OCI-LY7 (cell line): ENCODE results near the gene TJP3. TPM values are rescaled to one million over a fixed set of nuclear protein-coding genes. Genes with fewer than 3 reads are reported as not detected.

Experiments used
- BruUV-seq: library from RNA; stranded (reverse); fragments of 400-500 nt; replicated peaks from 2 replicates; lab custom pipeline; 2021; lab: Mats Ljungman, UMichigan
- CTCF ChIA-PET: fragments of 300-600 bp; sonication (Branson Sonifier 250); formaldehyde crosslinking; loops from one replicate; lab custom pipeline; 2022; ENCODE audit warnings: antibody characterized with exemption; ENCODE audit not compliant: unreplicated experiment; lab: Charles Lee
- POLR2A ChIA-PET: fragments of 300-600 bp; sonication (Branson Sonifier 250); formaldehyde crosslinking; loops from one replicate; lab custom pipeline; 2022; ENCODE audit warnings: antibody characterized with exemption; lab: Charles Lee
- DNase-seq: peaks from one replicate; pipeline ENCODE4 v3.0.0-alpha.2; 2015; ENCODE audit warnings: low spot score
- H2AFZ ChIP-seq: fragments of 200-600 bp; sonication (generic), shearing (Covaris generic); 2 replicates; pipeline ENCODE4 v1.6.1; 2014; ENCODE audit warnings: mild to moderate bottlenecking, antibody characterized with exemption, low read length, moderate library complexity
- H3K27ac ChIP-seq: fragments of 200-600 bp; sonication (generic); 2 replicates; pipeline ENCODE4 v1.5.1; 2014; ENCODE audit warnings: mixed run types, low read depth, mild to moderate bottlenecking, moderate library complexity, low read length, inconsistent platforms; ENCODE audit not compliant: poor library complexity, severe bottlenecking
- H3K36me3 ChIP-seq: fragments of 200-600 bp; sonication (generic); 2 replicates; pipeline ENCODE4 v1.6.1; 2014; ENCODE audit warnings: mild to moderate bottlenecking, antibody characterized with exemption, low read length, moderate library complexity, mixed read lengths; ENCODE audit not compliant: insufficient read depth
- H3K4me1 ChIP-seq: fragments of 200-600 bp; sonication (generic); 2 replicates; pipeline ENCODE4 v1.5.1; 2014; ENCODE audit warnings: mild to moderate bottlenecking, low read length; ENCODE audit not compliant: insufficient read depth, poor library complexity, severe bottlenecking
- H3K4me2 ChIP-seq: fragments of 200-600 bp; sonication (generic); 2 replicates; pipeline ENCODE4 v1.6.1; 2014; ENCODE audit warnings: mild to moderate bottlenecking, low read length
- H3K4me3 ChIP-seq: fragments of 200-600 bp; sonication (generic); 2 replicates; pipeline ENCODE4 v1.5.1; 2014; ENCODE audit warnings: mild to moderate bottlenecking, low read depth, low read length; ENCODE audit not compliant: poor library complexity, severe bottlenecking
- H3K79me2 ChIP-seq: fragments of 200-600 bp; sonication (generic); 2 replicates; pipeline ENCODE4 v1.6.1; 2016; ENCODE audit warnings: low read depth, mild to moderate bottlenecking, low read length, moderate library complexity, mixed read lengths; ENCODE audit not compliant: insufficient read depth
- H3K9me2 ChIP-seq: fragments of 200-600 bp; sonication (generic); 2 replicates; pipeline ENCODE4 v1.6.1; 2016; ENCODE audit warnings: mild to moderate bottlenecking, low read length, mixed read lengths; ENCODE audit not compliant: insufficient read depth
- H3K9me3 ChIP-seq: fragments of 200-600 bp; sonication (generic); 2 replicates; pipeline ENCODE4 v1.6.1; 2014; ENCODE audit warnings: mild to moderate bottlenecking, mixed run types, low read length, mixed read lengths
- H4K20me1 ChIP-seq: fragments of 200-600 bp; sonication (generic); 2 replicates; pipeline ENCODE4 v1.6.1; 2014; ENCODE audit warnings: mild to moderate bottlenecking, antibody characterized with exemption, low read length, moderate library complexity, mixed read lengths; ENCODE audit not compliant: insufficient read depth
- EZH2phosphoT487 ChIP-seq: fragments of 200-600 bp; sonication (generic); IDR thresholded peaks from 2 replicates; pipeline ENCODE4 v1.6.1; 2018; ENCODE audit warnings: low read depth, borderline replicate concordance, mild to moderate bottlenecking, mixed run types, antibody characterized with exemption, low read length, moderate library complexity, mixed read lengths
- intact Hi-C: fragments of 100-400 bp; cut with micrococcal nuclease; formaldehyde crosslinking; loops from one replicate; pipeline ENCODE4 v1.10.0; 2022; ENCODE audit not compliant: unreplicated experiment
- total RNA-seq, 2 experiments: library from RNA; depleted of rRNA in 1 of 2; stranded (reverse); fragments of >200 nt in 1 of 2; shearing (Covaris generic) in 1 of 2; gene quantifications; 2 replicates each; pipeline ENCODE4 v1.2.3, GENCODE V29; 2014 to 2022
- TF ChIP-seq, protein P1 (sequence below): fragments of 200-600 bp; sonication (generic); conservative IDR thresholded peaks from 2 replicates; pipeline ENCODE4 v1.5.1; 2014; ENCODE audit warnings: mild to moderate bottlenecking, antibody characterized with exemption, low read length, moderate library complexity, mixed read lengths

TJP3 gene
- total RNA-seq, 2 experiments from 2014 or later, result 0.69 to 1.8 TPM

GRCh38 chr19:3766520-3766919 is 58.3 kb downstream of the TJP3 start:
- POLR2A ChIA-PET, result interaction anchor here (0.6 kb wide), 1 partner anchor 114 kb away, joined by 5 read pairs; no protein-coding TSS in a partner anchor
- Histone ChIP-seq H3K36me3 (peaks cover 22% of the 10 kb centered on the region), H2AFZ (no peak overlapping the region), H3K4me3 (no peak overlapping the region), H4K20me1 (no peaks in the 10 kb centered on the region), H3K4me1 (peaks cover 9% of the 10 kb centered on the region), H3K9me2 (no peaks in the 10 kb centered on the region), H3K9me3 (no peaks in the 10 kb centered on the region), H3K27ac (no peak overlapping the region), H3K79me2 (peaks cover 7% of the 10 kb centered on the region), H3K4me2 (no peak overlapping the region)
- CTCF ChIA-PET, result no interaction called here
- intact Hi-C loops, result no loop called here
- BruUV-seq, result no TSS peak
- DNase-seq, result no peak
- TF ChIP-seq EZH2phosphoT487, result no peak
- TF ChIP-seq, protein P1, sequence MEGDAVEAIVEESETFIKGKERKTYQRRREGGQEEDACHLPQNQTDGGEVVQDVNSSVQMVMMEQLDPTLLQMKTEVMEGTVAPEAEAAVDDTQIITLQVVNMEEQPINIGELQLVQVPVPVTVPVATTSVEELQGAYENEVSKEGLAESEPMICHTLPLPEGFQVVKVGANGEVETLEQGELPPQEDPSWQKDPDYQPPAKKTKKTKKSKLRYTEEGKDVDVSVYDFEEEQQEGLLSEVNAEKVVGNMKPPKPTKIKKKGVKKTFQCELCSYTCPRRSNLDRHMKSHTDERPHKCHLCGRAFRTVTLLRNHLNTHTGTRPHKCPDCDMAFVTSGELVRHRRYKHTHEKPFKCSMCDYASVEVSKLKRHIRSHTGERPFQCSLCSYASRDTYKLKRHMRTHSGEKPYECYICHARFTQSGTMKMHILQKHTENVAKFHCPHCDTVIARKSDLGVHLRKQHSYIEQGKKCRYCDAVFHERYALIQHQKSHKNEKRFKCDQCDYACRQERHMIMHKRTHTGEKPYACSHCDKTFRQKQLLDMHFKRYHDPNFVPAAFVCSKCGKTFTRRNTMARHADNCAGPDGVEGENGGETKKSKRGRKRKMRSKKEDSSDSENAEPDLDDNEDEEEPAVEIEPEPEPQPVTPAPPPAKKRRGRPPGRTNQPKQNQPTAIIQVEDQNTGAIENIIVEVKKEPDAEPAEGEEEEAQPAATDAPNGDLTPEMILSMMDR, result no peak

DNA sequence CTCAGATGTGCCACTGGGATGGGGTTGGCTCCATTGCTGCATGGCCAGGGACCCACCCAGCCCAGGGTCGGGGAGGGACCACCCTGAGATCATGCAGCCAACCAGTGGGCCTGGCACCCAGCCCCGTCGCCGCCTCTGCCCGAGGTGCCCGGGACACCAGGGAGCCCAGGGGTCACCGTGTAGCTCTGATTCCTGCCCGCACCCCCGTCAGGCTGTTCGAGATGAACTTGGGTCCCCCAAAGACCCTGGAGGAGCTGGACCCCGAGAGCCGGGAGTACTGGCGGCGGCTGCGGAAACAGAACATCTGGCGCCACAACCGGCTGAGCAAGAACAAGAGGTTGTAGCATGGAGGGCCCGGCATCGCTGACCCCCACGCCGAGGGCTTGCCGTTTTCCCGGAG is 58.9 kb downstream of the TJP3 start:
- Histone ChIP-seq H3K4me3 (no peak overlapping the region), H3K9me2 (no peaks in the 10 kb centered on the region), H4K20me1 (no peaks in the 10 kb centered on the region), H3K4me1 (peaks cover 5% of the 10 kb centered on the region), H3K9me3 (no peaks in the 10 kb centered on the region), H2AFZ (no peak overlapping the region), H3K79me2 (peaks cover 7% of the 10 kb centered on the region), H3K36me3 (peaks cover 22% of the 10 kb centered on the region), H3K27ac (no peak overlapping the region), H3K4me2 (no peak overlapping the region)
- no peak for DNase-seq
- POLR2A ChIA-PET, result interaction anchor here (0.6 kb wide), 1 partner anchor 114 kb away, joined by 5 read pairs; no protein-coding TSS in a partner anchor
- intact Hi-C loops, result no loop called here
- CTCF ChIA-PET, result no interaction called here
- no TSS peak for BruUV-seq
- TF ChIP-seq, protein P1, result no peak
- TF ChIP-seq EZH2phosphoT487, result no peak

DNA sequence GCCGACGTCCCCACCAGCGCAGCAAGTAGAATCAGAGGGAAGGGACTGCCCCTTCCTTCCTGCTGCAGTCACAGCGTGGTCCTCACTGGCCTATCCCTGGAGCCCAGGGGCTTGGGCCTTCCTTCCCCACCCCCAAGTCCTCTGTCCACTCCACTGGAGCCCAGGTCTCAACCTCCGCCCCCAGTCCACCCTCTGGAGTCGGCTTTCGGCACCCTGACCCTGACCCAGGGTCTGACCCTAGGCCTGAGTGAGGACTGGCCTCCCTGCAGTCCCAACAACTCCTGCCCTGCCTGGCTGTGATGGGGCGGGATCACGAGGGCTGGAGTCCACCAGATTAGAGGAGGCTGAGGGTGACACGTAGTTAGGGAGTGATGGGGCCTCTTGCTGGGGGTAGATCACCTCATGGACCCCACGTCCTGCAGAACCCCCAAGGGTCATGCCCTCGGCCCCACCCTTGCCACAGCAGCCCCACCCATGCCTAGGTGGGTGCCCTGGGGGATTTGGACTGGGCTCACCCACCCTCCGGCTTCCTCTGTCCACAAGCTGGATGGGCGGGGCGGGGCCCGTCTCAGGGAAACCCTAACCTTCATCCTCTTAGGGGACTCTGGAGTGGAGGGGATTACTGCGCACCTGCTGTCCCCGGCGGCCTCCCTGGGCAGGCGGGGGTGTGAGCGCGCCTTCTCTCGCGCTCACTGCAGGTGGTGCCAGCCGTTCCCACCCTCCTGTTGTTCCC is 60.0 kb downstream of the TJP3 start:
- peaks cover 6% of the 10 kb centered on the region for H3K79me2 ChIP-seq
- no peaks in the 10 kb centered on the region for H3K9me3 ChIP-seq
- intact Hi-C loops, result no loop called here
- no peak overlapping the region for H2AFZ ChIP-seq
- ChIA-PET POLR2A (no interaction called here), CTCF (no interaction called here)
- H3K4me1 ChIP-seq, result peaks cover 4% of the 10 kb centered on the region
- H3K27ac ChIP-seq, result no peak overlapping the region
- H3K4me3 ChIP-seq, result no peak overlapping the region
- no TSS peak for BruUV-seq
- no peaks in the 10 kb centered on the region for H4K20me1 ChIP-seq
- H3K4me2 ChIP-seq, result no peak overlapping the region
- H3K36me3 ChIP-seq, result peaks cover 22% of the 10 kb centered on the region
- H3K9me2 ChIP-seq, result no peaks in the 10 kb centered on the region
- TF ChIP-seq EZH2phosphoT487, result no peak
- TF ChIP-seq, protein P1, result no peak
- no peak for DNase-seq
